Endothelial cell of coronary artery (primary cell): Measurements from ENCODE around the gene GABARAPL1. TPM values are rescaled to one million over a fixed set of nuclear protein-coding genes. Genes with fewer than 3 reads are reported as not detected.

Experiments used
- total RNA-seq: library from RNA; depleted of rRNA; stranded (reverse); fragments of >200 nt; gene quantifications from 2 replicates; pipeline ENCODE4 v1.2.3, GENCODE V29; 2014

GABARAPL1 gene
- 38.8 and 52.2 TPM in 2 replicates for total RNA-seq

DNA sequence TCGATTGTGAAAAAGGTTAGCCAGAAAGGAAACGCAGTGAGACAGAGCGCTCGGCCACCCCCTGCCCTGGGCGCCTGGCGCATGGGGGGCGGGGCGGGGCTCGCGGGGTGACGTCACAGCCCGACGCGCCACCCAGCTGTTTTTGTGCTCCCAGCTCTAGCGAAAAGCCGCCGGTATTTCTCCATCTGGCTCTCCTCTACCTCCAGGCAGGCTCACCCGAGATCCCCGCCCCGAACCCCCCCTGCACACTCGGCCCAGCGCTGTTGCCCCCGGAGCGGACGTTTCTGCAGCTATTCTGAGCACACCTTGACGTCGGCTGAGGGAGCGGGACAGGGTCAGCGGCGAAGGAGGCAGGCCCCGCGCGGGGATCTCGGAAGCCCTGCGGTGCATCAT lies at the start of gene GABARAPL1:
Gene GABARAPL1 (plus strand): TSS at position 139 of the 393 bp plus-strand sequence. CDS start 253 bp downstream, at position 392.

DNA sequence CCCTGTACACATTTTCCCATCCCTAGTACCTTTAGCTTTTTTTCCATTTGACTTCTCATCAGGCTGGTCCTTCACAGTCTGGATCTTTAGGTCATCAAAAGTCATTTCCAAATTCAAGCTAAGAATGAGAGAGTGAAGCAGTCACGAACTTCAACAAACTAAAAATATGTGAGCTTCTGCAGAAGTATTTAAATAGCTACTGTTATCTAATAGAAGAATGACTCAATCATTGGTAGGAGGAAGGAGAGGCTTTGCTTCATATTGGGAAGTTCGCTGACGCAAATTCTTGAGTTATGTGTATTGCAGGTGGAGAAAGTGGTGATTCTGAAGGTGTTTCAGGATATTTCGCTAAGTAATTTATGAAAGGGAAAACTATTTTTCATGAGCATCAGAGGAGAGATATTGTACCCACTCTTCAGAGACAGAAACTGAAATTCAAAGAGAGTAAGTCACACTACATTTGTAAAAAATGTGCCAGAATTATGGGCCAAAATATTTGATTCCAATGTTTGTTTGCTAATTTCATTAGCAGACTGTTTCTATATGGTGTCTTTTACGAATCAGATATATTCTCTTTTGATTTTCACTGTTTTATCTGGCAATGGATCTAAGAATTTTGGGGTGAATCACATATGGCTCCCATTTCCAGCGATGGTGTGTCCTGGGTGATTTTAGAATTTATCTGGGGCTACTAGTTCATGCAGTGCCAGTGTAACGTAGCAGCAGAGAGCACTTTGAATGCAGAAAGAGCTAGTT lies 40.5 kb upstream of the GABARAPL1 start, which contains the start of gene OLR1:
Gene OLR1 (minus strand): TSS at position 160 of the 756 bp plus-strand sequence. CDS start 55 bp downstream, at position 105.

DNA sequence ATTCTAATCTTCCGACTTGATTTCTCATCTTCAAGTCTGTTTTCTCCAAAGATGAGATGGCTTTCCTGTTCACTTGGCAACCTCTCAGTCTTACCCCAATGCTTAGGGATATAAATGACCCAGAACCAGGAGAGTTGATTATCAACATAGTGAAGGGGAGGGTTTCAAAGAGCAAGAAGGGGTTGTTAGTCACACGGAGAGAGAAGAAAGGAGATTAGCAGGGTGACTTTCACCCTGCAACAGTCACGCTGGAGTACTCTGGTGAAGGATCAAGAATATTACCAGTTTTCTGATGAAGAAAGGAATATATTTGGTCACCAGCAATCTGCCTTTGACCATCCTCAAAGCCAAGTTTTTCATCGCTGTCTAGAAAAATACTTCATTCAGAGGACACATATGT lies 33.9 kb upstream of the GABARAPL1 start, which contains the start of gene TMEM52B:
Gene TMEM52B (plus strand): TSS at position 212 of the 400 bp plus-strand sequence. CDS start 543 bp downstream, outside the sequence.

Other genes starting within 250 kb of the GABARAPL1 start
- gene CLEC12A, start 241.5 kb upstream of the GABARAPL1 start, total RNA-seq: not detected in 2 replicates
- not detected in 2 replicates for gene CLEC1B, start 213.8 kb upstream of the GABARAPL1 start, total RNA-seq
- 0.09 and 0.45 TPM in 2 replicates for gene CLEC12B, start 202.2 kb upstream of the GABARAPL1 start, total RNA-seq
- not detected in 2 replicates for gene CLEC9A, start 182.2 kb upstream of the GABARAPL1 start, total RNA-seq
- gene CLEC1A, start 113.9 kb upstream of the GABARAPL1 start, total RNA-seq: 2.4 and 15.2 TPM in 2 replicates
- gene CLEC7A, start 82.7 kb upstream of the GABARAPL1 start, total RNA-seq: 0.09 and 0.18 TPM in 2 replicates
- not detected in 2 replicates for gene OLR1, start 40.7 kb upstream of the GABARAPL1 start, total RNA-seq
- gene TMEM52B, start 33.8 kb upstream of the GABARAPL1 start, total RNA-seq: not detected in 2 replicates
- 0.09 TPM in 2 replicates for gene KLRD1, start 95.0 kb downstream of the GABARAPL1 start, total RNA-seq
- not detected in 2 replicates for gene KLRK1, start 177.2 kb downstream of the GABARAPL1 start, total RNA-seq
- gene KLRC4, start 196.9 kb downstream of the GABARAPL1 start, total RNA-seq: not detected in 2 replicates
- not detected in 2 replicates for gene KLRC3, start 207.7 kb downstream of the GABARAPL1 start, total RNA-seq
- not detected in 2 replicates for gene KLRC2, start 223.1 kb downstream of the GABARAPL1 start, total RNA-seq
- not detected in 2 replicates for gene KLRC1, start 240.5 kb downstream of the GABARAPL1 start, total RNA-seq